ENCODE data around the gene ABCB4.

DNA sequence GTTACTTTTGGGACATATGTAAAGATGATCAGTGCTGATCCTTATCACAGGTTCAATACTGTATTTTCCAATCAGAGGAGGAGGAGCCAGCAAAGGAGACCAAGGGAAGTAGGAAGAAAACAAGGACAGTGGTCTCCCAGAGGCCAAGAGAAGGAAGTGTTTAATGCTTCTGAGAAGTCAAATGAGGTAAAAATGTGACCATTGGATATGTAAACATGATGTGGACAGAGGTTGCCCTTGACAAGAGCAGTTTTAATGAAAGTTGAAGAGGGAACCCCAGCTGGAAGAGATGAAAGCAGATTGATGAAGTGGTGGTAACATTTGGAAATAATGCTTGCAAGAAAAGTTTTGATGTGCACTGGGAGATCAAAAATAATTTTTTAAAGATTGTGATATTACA, 111.2 kb downstream of the ABCB4 start:
- TF ChIP-seq SUZ12 (IDR thresholded peaks at IDR 0.05; ENCODE audit: extremely low read depth, insufficient read depth, insufficient read length) (no peak), ZNF274 (IDR thresholded peaks at IDR 0.05; ENCODE audit: low read depth, low read length) (no peak)

Measured in NT2/D1 (cell line).